GM21447 (cell line): Measurements from ENCODE around the gene APLP1.
"Not testable (repeated sequence)": the region's sequence is repeated elsewhere in the genome, so short reads cannot be mapped to it uniquely, and the experiment has no call there.

Experiments used
- ATAC-seq: cut with Tn5 transposase; IDR thresholded peaks from one replicate; pipeline ENCODE4 v1.9.1; 2021; ENCODE audit not compliant: unreplicated experiment

APLP1 gene

GRCh38 chr19:35868172-35868822, at the start of gene APLP1:
Gene APLP1 (plus strand): TSS chr19:35868574. CDS start chr19:35868637, 63 bp downstream.
- ATAC-seq, result no peak

GRCh38 chr19:35822579-35822978, 45.8 kb upstream of the APLP1 start:
- no peak for ATAC-seq

GRCh38 chr19:35824150-35824549, 44.2 kb upstream of the APLP1 start:
- no peak for ATAC-seq

- no peak for ATAC-seq
These were observed 39.6 kb upstream of the APLP1 start for GRCh38 chr19:35828692-35829301.

- ATAC-seq, result no peak
These were observed 37.4 kb upstream of the APLP1 start for GRCh38 chr19:35830986-35831385.

- ATAC-seq, result no peak
These were observed 36.3 kb upstream of the APLP1 start for GRCh38 chr19:35832054-35832453.

GRCh38 chr19:35833972-35834371, 34.4 kb upstream of the APLP1 start:
- ATAC-seq, result no peak

GRCh38 chr19:35836096-35836495, 32.3 kb upstream of the APLP1 start:
- ATAC-seq, result not testable (repeated sequence)

GRCh38 chr19:35841961-35842595, 26.3 kb upstream of the APLP1 start:
- ATAC-seq, result no peak

- no peak for ATAC-seq
These were observed 25.6 kb upstream of the APLP1 start for GRCh38 chr19:35842666-35843272.

GRCh38 chr19:35843676-35844481, 24.5 kb upstream of the APLP1 start:
- no peak for ATAC-seq

GRCh38 chr19:35844482-35845214, 23.7 kb upstream of the APLP1 start:
- ATAC-seq, result no peak

- no peak for ATAC-seq
These were observed 22.9 kb upstream of the APLP1 start for GRCh38 chr19:35845215-35846037.

GRCh38 chr19:35846038-35846668, 22.2 kb upstream of the APLP1 start:
- no peak for ATAC-seq

GRCh38 chr19:35847911-35848310, 20.5 kb upstream of the APLP1 start:
- no peak for ATAC-seq

GRCh38 chr19:35848486-35848885, 19.9 kb upstream of the APLP1 start:
- ATAC-seq, result no peak

- ATAC-seq, result no peak
These were observed 19.4 kb upstream of the APLP1 start for GRCh38 chr19:35848919-35849505.

- ATAC-seq, result no peak
These were observed 17.0 kb upstream of the APLP1 start for GRCh38 chr19:35851213-35852028.
